ENCODE results near the gene SSX2IP.
A peak's percentile ranks its signal among the peaks of the same experiment; 100 is the strongest.

The SSX2IP gene

GRCh38 chr1:84690397-84691121 is at the start of gene SSX2IP (continued):
- TF ChIP-seq ZBTB49 (tag by site-specific recombination; IDR thresholded peaks at IDR 0.05; ENCODE audit: low read depth) (no peak), ZNF350 (tag by site-specific recombination; IDR thresholded peaks at IDR 0.05) (no peak), ZNF138 (tag by site-specific recombination; IDR thresholded peaks at IDR 0.05; ENCODE audit: borderline replicate concordance) (no peak), MEIS1 (CRISPR knock-in tag; IDR thresholded peaks at IDR 0.05; ENCODE audit: borderline replicate concordance) (no peak), ZXDB (tag by site-specific recombination; IDR thresholded peaks at IDR 0.05) (peak; percentile 78), ZNF132 (tag by site-specific recombination; IDR thresholded peaks at IDR 0.05; ENCODE audit: borderline replicate concordance) (no peak), PRDM6 (tag by site-specific recombination; IDR thresholded peaks at IDR 0.05) (no peak), ZNF677 (tag by site-specific recombination; IDR thresholded peaks at IDR 0.05) (no peak), ZNF433 (tag by site-specific recombination; IDR thresholded peaks at IDR 0.05; ENCODE audit: low read depth) (no peak), ZNF785 (tag by site-specific recombination; IDR thresholded peaks at IDR 0.05) (no peak), ZNF600 (tag by site-specific recombination; IDR thresholded peaks at IDR 0.05) (peak; percentile 32), ZNF837 (tag by site-specific recombination; IDR thresholded peaks at IDR 0.05) (no peak), ZNF529 (tag by site-specific recombination; IDR thresholded peaks at IDR 0.05; ENCODE audit: insufficient replicate concordance) (no peak), ZNF302 (tag by site-specific recombination; IDR thresholded peaks at IDR 0.05; ENCODE audit: low read depth) (no peak), IKZF3 (tag by site-specific recombination; IDR thresholded peaks at IDR 0.05) (peak; percentile 78), TRIM28 (IDR thresholded peaks at IDR 0.05; ENCODE audit: borderline replicate concordance, low read length) (no peak), RBAK (tag by site-specific recombination; IDR thresholded peaks at IDR 0.05) (no peak), YY2 (tag by site-specific recombination; IDR thresholded peaks at IDR 0.05) (0 out of 2 replicates have a peak, but pooled peaks have one; percentile 29), ZBTB6 (tag by site-specific recombination; IDR thresholded peaks at IDR 0.05) (no peak), GFI1B (tag by site-specific recombination; IDR thresholded peaks at IDR 0.05) (no peak), ZNF639 (tag by site-specific recombination; IDR thresholded peaks at IDR 0.05) (no peak; the same call in 1 of the 2 replicates), ZNF76 (tag by site-specific recombination; IDR thresholded peaks at IDR 0.05; ENCODE audit: borderline replicate concordance, low read depth) (peak; percentile 41; the same call in 1 of the 2 replicates), ZNF175 (tag by site-specific recombination; IDR thresholded peaks at IDR 0.05) (no peak), SP2 (tag by site-specific recombination; IDR thresholded peaks at IDR 0.05) (peak; percentile 67), ZBTB48 (tag by site-specific recombination; IDR thresholded peaks at IDR 0.05) (no peak), ZBTB17 (tag by site-specific recombination; IDR thresholded peaks at IDR 0.05) (no peak; the same call in 1 of the 2 replicates), ZBTB26 (tag by site-specific recombination; optimal IDR thresholded peaks at IDR 0.05) (peak; percentile 42), PATZ1 (tag by site-specific recombination; IDR thresholded peaks at IDR 0.05) (peak; percentile 91), MZF1 (tag by site-specific recombination; IDR thresholded peaks at IDR 0.05; ENCODE audit: borderline replicate concordance) (0 out of 2 replicates have a peak, but pooled peaks have one; percentile 16)
